Parathyroid adenoma (tissue), 2 donors: ENCODE data around the gene KAZN.

Source experiments
- H2AFZ ChIP-seq: fragments of 300-600 bp; sonication (generic); one replicate; pipeline ENCODE4 v1.7.0; 2017; ENCODE audit warnings: antibody characterized with exemption, mild to moderate bottlenecking
- H3K27ac ChIP-seq: fragments of 300-600 bp; sonication (generic); one replicate; pipeline ENCODE4 v1.7.0; 2017
- H3K27me3 ChIP-seq: fragments of 300-600 bp; sonication (generic); one replicate; pipeline ENCODE4 v1.7.0; 2017; ENCODE audit warnings: low read length; ENCODE audit not compliant: control insufficient read depth, insufficient read depth
- H3K36me3 ChIP-seq: fragments of 300-600 bp; sonication (generic); one replicate; pipeline ENCODE4 v1.7.0; 2017; ENCODE audit warnings: low read length; ENCODE audit not compliant: control insufficient read depth, insufficient read depth
- H3K4me1 ChIP-seq: fragments of 300-600 bp; sonication (generic); one replicate; pipeline ENCODE4 v1.7.0; 2017; ENCODE audit warnings: control low read depth
- H3K4me2 ChIP-seq: fragments of 300-600 bp; sonication (generic); one replicate; pipeline ENCODE4 v1.7.0; 2017; ENCODE audit warnings: low read length
- H3K4me3 ChIP-seq: fragments of 300-600 bp; sonication (generic); one replicate; pipeline ENCODE4 v1.7.0; 2017; ENCODE audit warnings: low read depth, low read length
- H3K79me2 ChIP-seq: fragments of 300-600 bp; sonication (generic); one replicate; pipeline ENCODE4 v1.7.0; 2017; ENCODE audit warnings: control low read depth
- H3K9ac ChIP-seq: fragments of 300-600 bp; sonication (generic); one replicate; pipeline ENCODE4 v1.7.0; 2017; ENCODE audit warnings: mild to moderate bottlenecking
- H3K9me3 ChIP-seq: fragments of 300-600 bp; sonication (generic); one replicate; pipeline ENCODE4 v1.7.0; 2017; ENCODE audit warnings: low read length; ENCODE audit not compliant: control insufficient read depth
- TF ChIP-seq, protein P1 (sequence below): fragments of 300-600 bp; sonication (generic); IDR thresholded peaks from one replicate; pipeline ENCODE4 v1.7.0; 2017; ENCODE audit warnings: antibody characterized with exemption, mild to moderate bottlenecking
- donor health status: primary hyperparathyroidism.

KAZN gene

GRCh38 chr1:14598007-14598497 is 433 bp upstream of the KAZN start:
- H3K9me3 ChIP-seq: no peaks in the 10 kb centered on the region
- no peak overlapping the region for H3K27ac ChIP-seq
- H3K36me3 ChIP-seq: no peaks in the 10 kb centered on the region
- H3K4me1 ChIP-seq: no peaks in the 10 kb centered on the region
- H3K79me2 ChIP-seq: no peaks in the 10 kb centered on the region
- H3K9ac ChIP-seq: no peak overlapping the region
- TF ChIP-seq, protein P1, sequence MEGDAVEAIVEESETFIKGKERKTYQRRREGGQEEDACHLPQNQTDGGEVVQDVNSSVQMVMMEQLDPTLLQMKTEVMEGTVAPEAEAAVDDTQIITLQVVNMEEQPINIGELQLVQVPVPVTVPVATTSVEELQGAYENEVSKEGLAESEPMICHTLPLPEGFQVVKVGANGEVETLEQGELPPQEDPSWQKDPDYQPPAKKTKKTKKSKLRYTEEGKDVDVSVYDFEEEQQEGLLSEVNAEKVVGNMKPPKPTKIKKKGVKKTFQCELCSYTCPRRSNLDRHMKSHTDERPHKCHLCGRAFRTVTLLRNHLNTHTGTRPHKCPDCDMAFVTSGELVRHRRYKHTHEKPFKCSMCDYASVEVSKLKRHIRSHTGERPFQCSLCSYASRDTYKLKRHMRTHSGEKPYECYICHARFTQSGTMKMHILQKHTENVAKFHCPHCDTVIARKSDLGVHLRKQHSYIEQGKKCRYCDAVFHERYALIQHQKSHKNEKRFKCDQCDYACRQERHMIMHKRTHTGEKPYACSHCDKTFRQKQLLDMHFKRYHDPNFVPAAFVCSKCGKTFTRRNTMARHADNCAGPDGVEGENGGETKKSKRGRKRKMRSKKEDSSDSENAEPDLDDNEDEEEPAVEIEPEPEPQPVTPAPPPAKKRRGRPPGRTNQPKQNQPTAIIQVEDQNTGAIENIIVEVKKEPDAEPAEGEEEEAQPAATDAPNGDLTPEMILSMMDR: no peak
- no peak overlapping the region for H3K4me3 ChIP-seq
- H3K4me2 ChIP-seq: peak overlapping the region; percentile 65
- no peak overlapping the region for H2AFZ ChIP-seq
- no peaks in the 10 kb centered on the region for H3K27me3 ChIP-seq

DNA sequence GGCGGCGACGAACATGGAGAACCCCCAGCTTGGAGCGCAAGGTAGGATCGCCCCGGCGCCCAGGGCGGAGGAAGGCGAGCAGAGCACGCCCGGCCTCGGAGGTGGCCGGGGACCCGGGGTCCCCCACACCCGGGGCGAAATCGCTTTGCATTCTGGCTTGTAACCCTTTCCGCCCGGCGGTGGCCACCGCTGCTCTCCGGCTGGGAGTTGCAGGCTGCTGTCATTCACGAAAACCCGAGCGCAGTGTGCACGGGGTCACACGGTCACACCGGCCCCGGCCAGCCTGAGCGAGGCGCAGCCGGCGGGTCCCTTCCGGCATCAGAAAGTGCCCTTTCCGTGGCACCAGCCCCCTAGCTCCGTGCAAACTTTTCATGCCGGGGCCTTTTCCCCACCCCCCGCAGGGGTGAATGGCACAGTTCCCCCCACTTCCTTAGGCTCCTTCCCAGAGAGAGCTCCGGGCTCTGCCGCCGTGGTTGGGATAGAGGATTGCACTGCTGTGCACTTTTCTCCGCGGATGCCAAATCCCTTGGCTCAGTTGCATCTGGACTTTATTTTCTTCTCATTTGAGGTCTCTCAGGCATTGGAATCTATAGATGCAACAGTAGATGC is 802 bp downstream of the KAZN start:
- Histone ChIP-seq H3K79me2 (no peaks in the 10 kb centered on the region), H3K27me3 (no peaks in the 10 kb centered on the region), H3K27ac (no peak overlapping the region), H3K9me3 (no peaks in the 10 kb centered on the region), H3K4me2 (peak overlapping the region; percentile 46), H2AFZ (no peak overlapping the region), H3K4me1 (no peaks in the 10 kb centered on the region), H3K36me3 (no peaks in the 10 kb centered on the region), H3K4me3 (no peak overlapping the region), H3K9ac (no peak overlapping the region)
- TF ChIP-seq, protein P1: no peak

DNA sequence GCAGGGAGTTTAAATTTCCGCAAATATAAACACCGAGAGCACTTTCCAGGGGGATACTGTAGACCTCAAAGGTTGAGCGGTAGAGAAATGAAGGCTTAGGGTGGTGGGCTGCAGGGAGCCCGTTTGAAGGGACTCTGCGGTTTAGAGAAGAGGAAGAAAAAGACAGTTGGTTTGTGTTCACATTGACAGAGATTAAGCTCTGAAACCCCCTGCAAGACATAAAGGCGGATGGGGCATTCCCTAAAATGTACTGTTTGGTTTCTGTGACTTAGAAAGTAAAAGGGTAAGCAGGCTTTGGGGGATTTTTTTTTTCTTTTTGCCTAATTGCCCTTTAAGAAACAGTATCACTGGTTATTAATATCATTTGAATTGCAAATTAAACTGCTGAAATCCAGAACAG is 1.3 kb downstream of the KAZN start:
- no peak overlapping the region for H2AFZ ChIP-seq
- no peaks in the 10 kb centered on the region for H3K36me3 ChIP-seq
- no peaks in the 10 kb centered on the region for H3K9me3 ChIP-seq
- H3K9ac ChIP-seq: no peak overlapping the region
- no peak overlapping the region for H3K27ac ChIP-seq
- no peak overlapping the region for H3K4me2 ChIP-seq
- H3K4me1 ChIP-seq: no peaks in the 10 kb centered on the region
- no peaks in the 10 kb centered on the region for H3K79me2 ChIP-seq
- H3K4me3 ChIP-seq: no peak overlapping the region
- TF ChIP-seq, protein P1: no peak
- H3K27me3 ChIP-seq: no peaks in the 10 kb centered on the region

GRCh38 chr1:14600405-14601112 is 2.1 kb downstream of the KAZN start:
- Histone ChIP-seq H3K4me1 (no peaks in the 10 kb centered on the region), H3K4me3 (no peak overlapping the region), H3K27me3 (no peaks in the 10 kb centered on the region), H3K79me2 (no peaks in the 10 kb centered on the region), H3K36me3 (no peaks in the 10 kb centered on the region), H3K4me2 (no peak overlapping the region), H3K9me3 (no peaks in the 10 kb centered on the region), H3K27ac (no peak overlapping the region), H2AFZ (no peak overlapping the region), H3K9ac (no peak overlapping the region)
- TF ChIP-seq, protein P1: no peak
